ENCODE data around the gene ANKRD30A.
"Not testable (repeated sequence)": the region's sequence is repeated elsewhere in the genome, so short reads cannot be mapped to it uniquely, and the experiment has no call there.

Gene ANKRD30A

GRCh38 chr10:37125191-37125732, at the start of gene ANKRD30A:
Gene ANKRD30A (plus strand): TSS chr10:37125598. CDS start chr10:37125788, 190 bp downstream.
- DNase-seq, result no peak

DNA sequence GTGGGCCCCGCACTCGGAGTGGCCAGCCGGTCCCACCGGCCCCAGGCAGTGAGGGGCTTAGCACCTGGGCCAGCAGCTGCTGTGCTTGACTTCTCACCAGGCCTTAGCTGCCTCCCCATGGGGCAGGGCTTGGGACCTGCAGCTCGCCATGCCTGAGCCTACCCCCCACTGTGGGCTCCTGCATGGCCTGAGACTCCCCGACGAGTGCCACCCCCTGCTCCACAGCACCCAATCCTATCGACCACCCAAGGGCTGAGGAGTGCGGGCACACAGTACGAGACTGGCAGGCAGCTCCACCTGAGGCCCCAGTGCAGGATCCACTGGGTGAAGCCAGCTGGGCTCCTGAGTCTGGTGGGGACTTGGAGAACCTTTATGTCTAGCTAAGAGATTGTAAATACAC, 49.3 kb upstream of the ANKRD30A start:
- DNase-seq, result not testable (repeated sequence)

DNA sequence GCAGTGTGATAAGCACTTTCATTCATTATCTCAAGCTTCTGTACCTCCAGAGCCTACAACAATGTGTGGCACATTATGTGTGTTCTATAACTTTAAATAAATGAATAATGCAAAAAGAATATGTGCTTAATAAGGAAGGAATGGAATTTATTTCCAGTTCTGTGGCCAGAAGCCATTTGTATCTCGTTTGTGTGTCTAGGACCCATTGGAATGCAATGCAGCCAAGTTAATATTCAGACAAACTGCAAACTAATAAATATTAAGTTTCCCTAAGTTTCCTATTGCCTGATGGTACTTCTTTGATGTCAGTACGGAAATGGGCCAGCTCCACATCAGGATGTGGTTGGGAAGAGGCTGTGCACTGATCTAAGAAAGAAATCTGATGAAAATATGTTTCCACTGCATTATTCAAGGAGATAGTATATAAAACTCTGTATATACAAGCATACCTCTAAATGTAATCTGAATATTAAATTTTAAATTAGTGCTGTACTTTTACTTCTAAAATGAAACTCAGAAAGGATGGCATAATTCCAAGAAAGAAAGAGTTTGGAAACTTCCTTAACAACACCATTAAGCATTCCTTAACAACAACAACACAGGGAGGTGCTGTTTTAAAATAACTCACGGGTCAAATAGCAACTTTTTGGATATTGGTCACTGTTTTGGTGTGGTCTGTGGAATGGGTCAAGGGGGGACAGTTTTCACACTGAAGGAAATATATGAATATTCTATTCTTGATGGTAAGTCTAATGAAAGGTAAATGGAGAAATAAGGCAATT, 29.4 kb upstream of the ANKRD30A start:
- no peak for DNase-seq

- no peak for DNase-seq
Measured at GRCh38 chr10:37101261-37101660, 24.1 kb upstream of the ANKRD30A start.

GRCh38 chr10:37109000-37109399, 16.4 kb upstream of the ANKRD30A start:
- DNase-seq, result no peak

DNA sequence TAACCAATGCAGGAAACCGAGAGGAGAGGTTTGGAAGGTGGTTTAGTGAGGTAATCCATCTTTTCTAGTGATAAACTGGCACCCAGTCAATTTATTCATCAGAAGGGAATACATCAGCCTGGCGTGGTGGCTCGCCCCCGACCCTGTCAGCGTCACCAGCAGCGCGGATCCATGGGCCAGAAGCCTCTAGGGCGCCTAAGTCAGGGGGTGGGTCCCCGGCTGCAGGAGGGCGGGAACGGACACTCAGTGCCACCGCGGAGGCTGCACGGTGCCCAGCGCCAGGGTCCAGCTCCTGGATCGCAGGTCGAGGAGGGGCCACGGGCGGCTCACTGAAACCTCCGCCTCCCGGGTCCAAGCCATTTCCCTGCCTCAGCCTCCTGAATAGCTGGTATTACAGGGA, 866 bp upstream of the ANKRD30A start:
- no peak for DNase-seq

DNA sequence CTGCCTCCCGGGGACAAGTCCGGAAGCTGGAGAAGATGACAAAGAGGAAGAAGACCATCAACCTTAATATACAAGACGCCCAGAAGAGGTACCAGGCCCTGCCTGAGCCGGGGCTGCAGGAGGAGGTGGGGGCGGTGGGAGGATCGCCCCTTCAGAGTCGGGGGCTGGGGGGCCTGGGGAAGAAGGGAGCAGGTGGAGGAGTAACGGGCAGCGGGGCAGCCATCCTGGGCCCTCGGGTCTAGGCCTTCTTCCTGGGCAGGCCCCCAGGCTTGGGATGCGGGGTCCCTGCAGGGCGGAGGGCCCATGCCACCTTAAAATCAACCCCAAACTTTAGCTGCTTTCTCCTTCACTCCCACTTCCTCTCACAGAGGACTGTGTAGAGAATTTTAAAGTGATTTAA, 523 bp downstream of the ANKRD30A start:
- DNase-seq, result no peak

DNA sequence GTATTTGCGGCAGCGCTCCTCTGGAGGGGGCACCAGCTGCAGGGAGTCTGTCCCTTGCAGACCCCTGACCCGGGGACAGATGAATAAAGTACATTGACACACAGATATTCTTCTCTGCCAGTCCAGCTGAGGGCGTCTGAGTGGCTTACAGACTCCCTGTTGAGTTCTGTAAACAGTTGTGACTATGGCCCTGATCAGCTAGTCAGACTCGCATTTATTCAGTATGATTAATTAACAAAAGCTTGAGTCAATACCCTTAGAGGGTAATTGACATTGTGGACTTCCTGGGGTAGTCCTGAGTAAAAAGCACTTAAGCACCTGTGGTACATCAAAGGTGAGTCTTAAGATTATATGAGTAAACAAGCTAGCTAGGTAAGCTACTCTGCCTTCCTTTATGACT, 21.0 kb downstream of the ANKRD30A start:
- no peak for DNase-seq

DNA sequence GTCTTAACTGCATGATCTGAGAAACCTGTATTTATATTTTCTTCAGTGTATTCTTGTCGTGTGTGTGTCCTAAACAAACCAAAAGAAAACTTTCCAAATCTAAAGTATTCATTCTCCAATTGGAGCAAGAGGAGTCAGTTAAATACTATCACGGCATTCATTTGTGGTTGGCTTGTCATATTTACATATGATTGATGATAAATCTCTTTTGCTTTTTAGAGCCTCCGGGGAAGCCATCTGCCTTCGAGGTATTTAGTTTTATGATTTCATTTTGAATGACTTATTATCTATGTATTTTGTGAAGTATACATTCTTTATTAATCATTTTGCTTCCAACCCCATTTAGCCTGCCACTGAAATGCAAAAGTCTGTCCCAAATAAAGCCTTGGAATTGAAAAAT, 37.0 kb downstream of the ANKRD30A start:
- not testable (repeated sequence) for DNase-seq

- not testable (repeated sequence) for DNase-seq
Measured at GRCh38 chr10:37171945-37172344, 46.5 kb downstream of the ANKRD30A start.

DNA sequence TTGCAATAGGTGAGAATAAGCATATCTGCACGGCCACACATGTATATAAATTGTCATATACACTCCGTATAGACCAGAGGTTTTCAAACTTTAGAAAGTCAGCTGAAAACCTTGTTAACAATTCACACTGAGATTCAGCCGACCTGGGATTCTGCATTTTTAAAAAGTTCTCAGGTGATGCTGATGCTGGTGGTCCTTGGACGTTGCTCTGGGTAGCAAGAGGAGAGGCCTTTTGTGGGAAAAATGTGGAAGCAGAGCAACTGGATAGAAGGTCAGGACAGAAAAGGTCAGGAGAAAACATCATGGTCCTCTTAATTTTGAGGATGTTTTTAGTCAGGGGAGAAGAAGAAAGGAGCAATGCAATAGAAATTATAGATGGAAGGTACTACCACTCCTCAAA, 52.9 kb downstream of the ANKRD30A start:
- not testable (repeated sequence) for DNase-seq

DNA sequence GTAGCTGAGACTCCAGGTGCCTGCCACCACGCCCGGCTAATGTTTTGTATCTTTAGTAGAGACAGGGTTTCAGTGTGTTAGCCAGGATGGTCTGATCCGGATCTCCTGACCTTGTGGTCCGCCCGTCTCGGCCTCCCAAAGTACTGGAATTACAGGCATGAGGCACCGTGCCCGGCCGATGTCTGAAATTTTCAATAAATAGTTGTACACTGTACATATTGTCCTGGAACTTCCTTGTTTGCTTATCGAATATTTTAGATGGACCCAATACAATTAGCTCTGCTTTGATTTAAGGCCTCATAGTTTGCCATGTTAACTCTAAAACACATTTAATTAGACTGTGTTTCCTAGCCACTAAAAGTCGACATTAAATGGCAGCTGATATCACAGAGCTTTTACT, 57.3 kb downstream of the ANKRD30A start:
- not testable (repeated sequence) for DNase-seq

- no peak for DNase-seq
Measured at GRCh38 chr10:37206132-37206531, 80.7 kb downstream of the ANKRD30A start.

DNA sequence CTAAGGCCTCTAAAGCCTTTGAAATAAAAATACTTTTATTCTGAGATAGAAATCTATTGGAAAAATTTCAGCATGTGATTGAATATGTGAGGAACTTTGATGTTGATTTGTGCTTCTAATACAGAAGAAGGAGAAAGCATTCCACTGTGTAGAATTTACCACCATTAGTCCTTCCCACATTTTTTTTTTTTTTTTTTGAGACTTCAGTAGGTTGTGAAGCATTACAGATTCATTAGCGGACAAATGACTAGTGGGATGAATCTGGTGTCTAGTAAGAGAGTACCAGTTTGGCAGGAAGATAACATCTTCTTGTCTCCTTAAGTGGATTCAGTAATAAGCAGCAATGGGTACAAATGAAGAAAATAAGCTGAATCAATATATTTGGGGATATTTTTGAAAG, 95.5 kb downstream of the ANKRD30A start:
- DNase-seq, result no peak

GRCh38 chr10:37222046-37222445, 96.6 kb downstream of the ANKRD30A start:
- no peak for DNase-seq

GRCh38 chr10:37225163-37225562, 99.8 kb downstream of the ANKRD30A start:
- DNase-seq, result no peak

DNA sequence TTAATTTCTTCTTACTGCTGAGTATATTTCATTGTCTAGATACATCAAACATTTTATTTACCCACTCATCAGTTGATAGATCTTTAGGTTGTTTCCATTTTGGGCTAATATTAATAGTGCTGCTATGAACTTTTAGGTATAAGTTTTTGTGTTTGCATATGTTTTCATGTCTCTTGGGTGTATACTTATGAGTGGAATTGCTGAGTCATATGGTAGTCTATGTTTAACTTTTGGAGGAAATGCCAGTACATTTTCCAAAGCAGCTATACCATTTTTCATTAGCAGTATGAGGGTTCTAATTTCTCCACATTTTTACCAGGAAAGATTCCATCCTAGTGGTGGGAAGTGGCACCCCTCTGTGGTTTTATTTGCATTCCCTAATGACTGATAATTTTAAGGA, 101.1 kb downstream of the ANKRD30A start:
- no peak for DNase-seq

- no peak for DNase-seq
Measured at GRCh38 chr10:37234692-37235091, 109.3 kb downstream of the ANKRD30A start.

DNA sequence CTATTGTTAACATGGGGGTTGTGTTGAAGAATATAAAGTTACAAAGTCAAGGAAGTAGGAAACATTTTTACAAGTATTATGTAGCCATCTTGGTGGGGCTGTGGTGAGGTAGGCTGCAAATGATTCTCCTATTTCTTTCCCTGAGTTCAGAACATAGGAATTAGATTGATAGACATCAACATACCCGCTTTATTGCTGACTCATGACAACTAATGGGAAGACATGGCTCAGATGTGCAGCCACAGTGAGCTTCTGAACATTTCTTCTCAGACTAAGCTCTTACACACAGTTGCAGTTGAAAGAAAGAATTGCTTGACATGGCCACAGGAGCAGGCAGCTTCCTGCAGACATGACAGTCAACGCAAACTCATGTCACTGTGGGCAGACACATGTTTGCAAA, 110.7 kb downstream of the ANKRD30A start:
- DNase-seq, result no peak

DNA sequence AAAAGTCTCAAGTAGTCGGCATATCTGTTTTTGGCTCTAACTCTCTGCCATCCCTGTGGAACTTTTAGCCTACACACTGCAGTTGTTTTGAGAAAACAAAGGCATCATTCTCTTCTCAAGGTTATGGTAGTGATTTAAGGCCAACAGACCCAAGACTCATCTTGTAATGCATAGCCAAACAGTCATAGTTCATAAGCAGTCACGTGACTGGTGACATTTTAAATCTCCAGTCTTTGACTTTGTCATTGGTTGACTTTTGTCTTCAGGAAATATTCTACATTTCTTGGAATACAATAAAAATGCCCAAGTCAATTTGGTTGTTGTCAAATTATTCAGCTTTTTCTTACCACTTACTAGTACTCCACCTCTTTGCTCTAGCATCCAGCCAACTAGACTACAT, 114.8 kb downstream of the ANKRD30A start:
- no peak for DNase-seq

- DNase-seq, result no peak
Measured at GRCh38 chr10:37246637-37247036, 121.2 kb downstream of the ANKRD30A start.

DNA sequence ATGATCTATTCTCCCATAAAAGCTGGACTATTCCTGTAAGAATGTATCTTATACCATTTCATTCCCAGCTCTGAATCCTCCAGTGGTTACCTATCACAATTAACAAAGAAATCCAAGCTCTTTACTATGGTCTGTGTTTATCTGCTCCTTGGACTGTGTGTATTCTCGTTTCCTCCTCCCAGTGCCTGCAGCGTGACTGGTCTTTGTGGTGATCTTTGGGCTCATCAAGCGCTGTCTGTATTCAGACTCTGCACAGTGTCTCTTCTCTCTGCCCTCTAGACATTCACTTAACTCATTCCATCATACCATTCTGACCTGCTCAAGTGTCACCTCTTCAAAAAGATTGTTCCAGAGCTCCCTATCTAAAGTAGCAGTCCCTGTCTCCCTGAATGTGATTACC, 130.4 kb downstream of the ANKRD30A start:
- DNase-seq, result not testable (repeated sequence)

- no peak for DNase-seq
Measured at GRCh38 chr10:37263304-37263703, 137.9 kb downstream of the ANKRD30A start.

DNA sequence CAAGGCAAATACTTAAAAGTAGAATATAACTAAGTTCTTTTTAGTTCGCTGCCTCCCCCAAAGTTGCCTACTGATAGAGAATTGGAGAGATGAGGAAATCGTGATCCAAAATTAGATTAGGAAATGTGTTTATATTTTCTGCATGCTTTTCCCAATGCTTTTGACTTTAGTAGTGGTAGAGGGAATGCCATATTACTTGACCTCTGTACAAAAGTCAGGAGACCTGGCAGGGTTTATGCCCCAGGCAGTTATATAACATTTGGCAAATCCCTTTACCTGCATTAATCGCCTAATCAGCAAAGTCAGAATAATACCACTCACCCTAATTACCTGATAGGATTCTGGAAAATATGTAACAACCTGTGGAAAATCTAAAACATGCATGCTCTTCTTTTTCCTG, 142.9 kb downstream of the ANKRD30A start:
- DNase-seq, result no peak
